ENCODE measurements around the gene ATP7B.
"Not testable (repeated sequence)": the region's sequence is repeated elsewhere in the genome, so short reads cannot be mapped to it uniquely, and the experiment has no call there.

ATP7B gene

GRCh38 chr13:51919531-51919930 is 91.7 kb downstream of the ATP7B start:
- DNase-seq: peak; percentile 37

DNA sequence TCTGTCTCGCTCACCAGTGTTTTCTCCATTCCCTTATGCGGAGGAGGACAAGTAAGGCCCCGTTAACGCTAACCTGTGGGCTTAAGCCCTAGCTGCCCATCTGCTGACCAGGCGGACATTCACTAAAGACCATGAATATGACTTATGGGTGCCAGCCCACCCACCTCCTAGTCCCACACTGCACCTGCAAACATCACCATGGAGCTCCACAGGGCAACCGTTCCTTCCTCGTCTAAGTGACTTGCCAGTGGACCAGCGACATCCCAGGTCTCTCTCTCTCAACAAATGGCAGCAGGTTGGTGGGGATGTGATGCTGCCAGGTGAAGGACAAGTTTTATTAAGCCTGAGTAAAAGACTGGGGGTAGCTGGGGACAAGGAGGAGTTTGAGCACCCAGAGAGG is 94.3 kb downstream of the ATP7B start:
- no peak for DNase-seq

- DNase-seq: no peak
Measured at GRCh38 chr13:51916051-51916818, 95.0 kb downstream of the ATP7B start.

DNA sequence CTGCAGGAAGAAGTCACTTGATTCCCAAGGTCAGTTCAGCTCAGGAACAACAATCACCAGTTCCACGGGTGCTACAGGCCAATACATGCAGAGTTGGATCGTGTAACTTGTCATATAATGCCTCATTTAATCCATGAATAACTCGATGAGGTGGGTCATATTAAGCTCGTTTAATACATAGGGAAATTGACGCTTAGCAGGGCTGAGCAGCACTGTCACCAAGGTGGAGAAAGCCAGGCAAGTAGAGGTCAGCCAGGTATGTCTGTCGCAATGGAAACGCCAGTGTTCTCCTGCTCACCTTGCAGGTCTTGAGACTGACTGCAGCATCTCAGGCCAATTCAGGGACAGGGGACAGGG is 97.1 kb downstream of the ATP7B start:
- DNase-seq: no peak

DNA sequence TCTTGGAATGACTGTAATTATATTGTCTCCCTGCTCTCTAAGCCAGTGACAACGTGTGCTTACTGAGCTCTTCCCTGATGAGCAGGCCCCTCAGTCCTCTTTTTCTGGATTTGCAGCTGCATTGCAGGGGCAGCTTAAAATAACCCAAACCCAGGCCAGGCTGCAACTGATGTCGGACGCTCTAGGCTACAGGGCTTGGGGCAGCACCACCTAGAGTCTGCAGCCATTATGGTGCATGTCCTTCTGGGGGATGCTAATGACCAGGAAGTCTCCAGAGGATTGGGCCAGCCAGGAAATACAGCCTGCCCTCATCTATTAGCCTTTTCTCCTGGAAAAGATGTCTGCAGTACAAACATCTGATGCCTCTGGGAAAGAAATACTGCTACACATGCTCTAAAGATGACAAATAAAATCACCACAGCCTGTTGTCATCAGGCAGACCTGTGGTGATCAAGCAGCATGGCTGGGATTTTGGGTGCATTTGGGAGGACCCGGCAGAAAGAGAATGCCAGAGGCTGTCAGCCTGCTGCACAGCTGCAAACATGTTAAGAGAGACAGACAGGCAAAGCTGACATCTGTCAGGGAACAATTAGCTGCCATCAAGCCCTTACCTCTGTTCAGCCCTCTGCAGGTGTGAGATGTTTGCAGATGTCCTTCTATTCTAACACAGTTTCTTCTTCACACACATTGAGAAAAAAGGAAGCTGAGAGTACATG is 97.7 kb downstream of the ATP7B start:
- DNase-seq: peak; percentile 42

GRCh38 chr13:51912511-51913225 is 98.6 kb downstream of the ATP7B start:
- no peak for DNase-seq

- DNase-seq: peak; percentile 66
Measured at GRCh38 chr13:51912091-51912490, 99.2 kb downstream of the ATP7B start.

DNA sequence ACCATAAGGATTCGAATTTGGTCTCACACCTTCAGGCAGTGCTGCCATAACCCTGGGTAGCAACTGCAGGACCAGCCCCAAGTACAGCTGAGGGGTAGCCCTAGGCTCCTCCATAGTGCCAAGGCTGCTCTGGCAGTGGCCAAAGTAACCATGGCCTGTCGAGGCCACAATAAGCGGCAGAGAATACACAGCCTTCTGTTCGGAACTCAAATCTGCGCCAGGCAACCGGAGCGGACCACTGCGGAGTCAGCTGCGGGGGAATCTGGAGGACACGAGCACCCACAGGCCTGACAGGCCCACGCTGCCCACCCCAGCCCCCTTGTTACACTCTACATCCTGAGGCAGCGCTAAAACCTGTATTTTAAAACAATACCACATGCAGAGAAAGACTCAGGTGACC is 100.7 kb downstream of the ATP7B start:
- DNase-seq: no peak

GRCh38 chr13:51909265-51909664 is 102.0 kb downstream of the ATP7B start:
- DNase-seq: not testable (repeated sequence)

DNA sequence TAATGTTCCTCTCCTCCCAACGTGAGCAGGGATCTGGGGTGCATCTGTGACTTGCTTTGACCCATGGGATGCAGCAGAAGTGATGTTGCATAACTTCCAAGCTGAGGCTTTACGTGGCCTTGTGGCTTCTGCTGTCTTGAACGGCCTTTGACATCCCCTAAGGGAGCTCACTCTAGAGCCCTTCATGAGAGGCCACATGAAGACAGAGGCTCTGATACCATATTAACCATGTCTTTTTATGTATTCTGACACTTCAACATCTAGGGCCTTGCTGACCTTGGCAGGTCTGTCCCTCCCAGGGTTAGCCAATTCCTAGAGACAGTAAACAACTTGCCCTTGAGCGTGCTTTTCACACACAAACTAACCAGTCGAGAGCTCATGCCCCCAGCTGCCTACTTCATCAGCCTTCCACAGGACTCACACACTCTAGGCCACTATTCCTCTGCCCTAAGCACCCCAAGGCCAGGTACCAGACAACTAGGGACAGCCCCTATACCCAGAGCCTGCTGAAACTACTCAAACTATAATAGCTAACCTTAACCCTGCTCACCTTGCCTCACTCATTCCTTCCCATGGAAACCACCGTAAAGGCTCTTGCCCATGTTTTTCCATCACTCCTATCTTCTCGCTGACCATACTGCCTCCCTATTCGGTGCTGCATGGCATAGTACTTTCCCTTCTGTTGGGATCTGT is 104.1 kb downstream of the ATP7B start:
- no peak for DNase-seq

GRCh38 chr13:51906581-51906980 is 104.7 kb downstream of the ATP7B start:
- DNase-seq: peak; percentile 92

GRCh38 chr13:51905787-51906186 is 105.5 kb downstream of the ATP7B start:
- DNase-seq: peak; percentile 53

DNA sequence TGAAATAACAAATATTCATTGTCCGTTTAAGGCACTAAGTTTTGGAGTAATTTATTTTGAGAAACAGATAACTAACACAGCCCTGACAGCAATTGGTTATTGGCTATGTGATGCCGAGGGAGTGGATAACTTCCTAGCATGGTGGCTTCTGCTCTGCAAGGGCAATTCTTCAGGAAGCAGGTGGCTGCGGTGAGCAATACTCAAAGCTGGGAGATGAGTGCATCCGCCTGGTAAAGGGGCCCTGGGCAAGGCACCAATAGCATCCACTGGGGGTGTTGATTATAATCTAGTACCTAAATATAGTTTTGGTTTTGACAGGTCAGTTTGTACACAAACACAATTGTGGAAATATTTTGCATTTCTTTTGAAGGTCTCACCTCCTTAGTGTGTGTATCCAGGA is 108.5 kb downstream of the ATP7B start:
- DNase-seq: no peak

DNA sequence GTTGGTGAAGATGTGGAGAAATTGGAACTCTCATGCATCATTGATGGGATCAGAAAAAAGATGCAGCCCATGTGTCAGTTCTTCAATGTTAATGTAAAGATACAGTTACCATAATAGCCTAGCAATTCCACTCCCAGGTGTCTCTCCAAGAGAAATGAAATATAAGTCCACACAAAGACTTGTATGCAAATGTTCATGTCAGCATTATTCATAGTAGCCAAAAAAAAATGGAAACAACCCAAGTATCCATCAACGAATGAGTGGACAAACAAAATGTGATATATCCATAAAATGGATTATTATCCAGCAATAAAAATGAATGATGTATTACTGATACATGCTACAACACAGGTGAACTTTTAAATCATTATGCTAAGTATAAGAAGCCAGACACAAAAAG is 110.8 kb downstream of the ATP7B start:
- no peak for DNase-seq

- peak; percentile 47 for DNase-seq
Measured at GRCh38 chr13:51895906-51896888, 115.1 kb downstream of the ATP7B start.

DNA sequence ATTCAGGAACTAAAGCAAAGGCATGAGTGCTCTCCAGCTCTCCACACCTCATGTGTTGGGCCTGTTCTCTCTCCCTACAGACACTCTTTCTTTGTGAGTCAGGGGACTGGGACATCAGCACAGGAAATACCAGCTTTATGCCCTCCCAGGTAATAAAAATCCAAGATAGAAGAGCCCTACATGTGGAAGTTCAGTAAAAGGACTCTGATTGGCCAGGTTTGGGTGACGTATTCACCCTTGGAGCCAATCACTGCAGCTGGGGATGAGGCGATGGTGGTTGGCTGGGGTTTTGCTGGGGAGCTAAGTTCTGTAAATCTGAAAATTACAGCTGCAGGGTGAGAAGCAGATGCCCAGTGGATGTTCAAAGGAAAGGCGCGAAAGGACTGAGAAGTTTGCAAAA is 117.0 kb downstream of the ATP7B start:
- peak; percentile 13 for DNase-seq

- no peak for DNase-seq
Measured at GRCh38 chr13:51892657-51893056, 118.6 kb downstream of the ATP7B start.

DNA sequence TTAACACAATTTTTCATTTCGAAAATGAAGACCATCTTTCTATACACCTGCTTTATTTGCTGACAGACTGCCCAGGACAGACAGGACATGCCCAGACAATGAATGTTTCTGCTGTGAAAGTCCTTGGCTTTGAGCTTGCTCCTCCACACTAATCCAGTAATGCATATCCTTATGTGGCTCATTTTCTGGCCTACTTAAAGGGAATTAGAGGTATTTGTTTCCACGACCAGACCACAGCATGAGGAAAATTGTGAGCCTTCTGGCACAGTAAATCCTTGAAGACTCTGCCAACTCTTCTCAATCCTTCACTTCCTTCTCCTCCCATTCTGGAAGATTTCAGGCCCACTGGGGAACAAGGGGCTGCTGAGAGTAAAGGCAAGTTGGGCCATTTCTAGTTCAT is 123.8 kb downstream of the ATP7B start:
- no peak for DNase-seq

DNA sequence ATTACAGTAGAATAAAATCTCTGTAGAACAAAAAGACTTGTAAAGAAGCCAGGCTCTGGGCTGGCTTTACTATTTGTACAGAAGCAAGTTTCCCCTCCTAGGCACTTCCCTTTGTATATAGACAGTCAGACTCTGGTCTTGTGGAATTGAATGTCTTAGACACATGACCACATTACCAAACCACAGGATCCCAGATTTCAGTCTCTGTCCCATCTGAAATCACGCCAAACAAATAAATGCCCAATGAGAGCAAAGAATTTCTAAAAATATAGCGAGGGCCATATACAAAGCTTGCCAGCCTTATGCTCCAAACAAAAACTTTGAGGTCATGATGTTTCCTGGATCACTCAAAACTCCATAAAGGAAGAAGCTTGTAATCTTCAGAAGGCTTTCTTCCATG is 125.6 kb downstream of the ATP7B start:
- no peak for DNase-seq

DNA sequence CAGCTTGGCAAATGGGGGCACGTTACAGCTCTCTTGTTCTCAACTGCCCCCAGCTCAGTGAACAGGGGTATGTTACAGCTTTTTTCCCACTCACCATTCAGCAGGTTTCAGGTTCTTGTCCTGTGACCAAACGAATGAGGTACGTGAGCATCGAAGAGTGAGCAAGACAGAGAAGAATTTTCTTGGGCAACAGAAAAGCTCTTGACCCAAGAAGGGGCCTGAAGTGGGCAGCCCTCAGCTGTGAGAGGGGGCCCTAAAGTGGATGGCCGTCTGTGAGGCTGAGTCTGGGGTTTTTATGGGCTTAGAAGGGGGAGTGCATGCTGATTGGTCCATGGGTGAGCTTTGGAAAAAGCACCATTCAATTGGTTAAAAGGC is 128.0 kb downstream of the ATP7B start:
- no peak for DNase-seq
